ENCODE results near the gene DISC1.

- 0 out of 2 replicates have a peak, but pooled peaks have one; percentile 18 for TF ChIP-seq GLIS3 (CRISPR knock-in tag; IDR thresholded peaks at IDR 0.05)
- TF ChIP-seq ZFP30 (CRISPR knock-in tag; IDR thresholded peaks at IDR 0.05) = no peak
- TF ChIP-seq SNAI2 (CRISPR knock-in tag; IDR thresholded peaks at IDR 0.05) = no peak
- TF ChIP-seq ZNF8 (CRISPR knock-in tag; IDR thresholded peaks at IDR 0.05) = no peak
- TF ChIP-seq BACH2 (CRISPR knock-in tag; IDR thresholded peaks at IDR 0.05; ENCODE audit: borderline replicate concordance) = no peak
- TF ChIP-seq PATZ1 (CRISPR knock-in tag; IDR thresholded peaks at IDR 0.05; ENCODE audit: borderline replicate concordance) = no peak
- TF ChIP-seq OSR1 (CRISPR knock-in tag; IDR thresholded peaks at IDR 0.05) = no peak
- no peak for TF ChIP-seq ZFP3 (CRISPR knock-in tag; IDR thresholded peaks at IDR 0.05)
- TF ChIP-seq CSDC2 (CRISPR knock-in tag; IDR thresholded peaks at IDR 0.05) = no peak
These were observed 39.8 kb downstream of the DISC1 start for GRCh38 chr1:231666220-231666936.
